SK-N-MC (cell line): Measurements from ENCODE around the gene PRTFDC1.
"Not testable (repeated sequence)": the region's sequence is repeated elsewhere in the genome, so short reads cannot be mapped to it uniquely, and the experiment has no call there.

ENCODE experiments used
- DNase-seq: peaks from one replicate; pipeline ENCODE4 v3.0.0-alpha.2; 2011; ENCODE audit warnings: low read depth, low spot score
- H3K27ac ChIP-seq: fragments of 200-600 bp; sonication (generic); 2 replicates; pipeline ENCODE4 v1.5.1; 2016; ENCODE audit warnings: mixed run types
- H3K36me3 ChIP-seq: fragments of 200-600 bp; sonication (generic); 2 replicates; pipeline ENCODE4 v1.6.1; 2017; ENCODE audit warnings: antibody characterized with exemption, low read length, mixed read lengths; ENCODE audit not compliant: insufficient read depth
- H3K4me3 ChIP-seq: fragments of 200-600 bp; sonication (generic); 2 replicates; pipeline ENCODE4 v1.5.1; 2016
- H3K9ac ChIP-seq: fragments of 200-600 bp; sonication (generic); 2 replicates; pipeline ENCODE4 v1.8.0; 2017; ENCODE audit warnings: mixed run types, mixed read lengths; ENCODE audit not compliant: insufficient read length
- H3K9me3 ChIP-seq: fragments of 200-600 bp; sonication (generic); 2 replicates; pipeline ENCODE4 v1.6.1; 2017; ENCODE audit warnings: low read depth, mild to moderate bottlenecking, antibody characterized with exemption, low read length, moderate library complexity, mixed read lengths
- EZH2 ChIP-seq: fragments of 200-600 bp; sonication (generic); IDR thresholded peaks from one replicate; pipeline ENCODE4 v1.6.1; 2017; ENCODE audit warnings: antibody characterized with exemption
- FOXP2 ChIP-seq: optimal IDR thresholded peaks from 2 replicates; pipeline ENCODE3; 2011; ENCODE audit warnings: mild to moderate bottlenecking, moderate library complexity; ENCODE audit not compliant: insufficient read depth; ENCODE audit errors: extremely low read length, control extremely low read depth
- POLR2AphosphoS5 ChIP-seq: IDR thresholded peaks from 2 replicates; pipeline ENCODE4 v1.6.1; 2012; ENCODE audit warnings: mild to moderate bottlenecking, low read depth, low read length, borderline replicate concordance

PRTFDC1 gene

GRCh38 chr10:24961582-24961981 lies 9.2 kb upstream of the PRTFDC1 start:
- no peak overlapping the region for H3K9ac ChIP-seq
- H3K4me3 ChIP-seq = no peak overlapping the region

DNA sequence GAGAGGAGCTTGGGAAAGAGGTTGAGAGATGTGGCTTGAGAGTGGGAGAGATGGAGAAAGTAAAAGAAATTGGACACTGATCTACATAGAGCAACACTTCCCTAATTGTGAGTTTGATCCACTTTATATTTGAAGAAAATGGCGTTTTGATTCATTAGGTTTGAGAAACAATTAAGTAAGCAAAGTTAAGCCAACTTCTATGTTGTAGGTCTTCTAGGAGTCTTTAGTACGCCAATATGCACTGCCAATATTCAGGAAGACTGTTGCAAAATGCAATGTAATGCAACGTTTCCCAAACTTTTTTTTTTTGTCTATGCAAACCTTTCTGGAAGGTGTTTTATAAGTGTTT lies 7.0 kb upstream of the PRTFDC1 start:
- H3K27ac ChIP-seq = no peak overlapping the region
- TF ChIP-seq EZH2 = no peak
- no peak for TF ChIP-seq POLR2AphosphoS5
- TF ChIP-seq FOXP2 = no peak
- no peak overlapping the region for H3K4me3 ChIP-seq
- no peaks in the 10 kb centered on the region for H3K9me3 ChIP-seq
- H3K9ac ChIP-seq = no peak overlapping the region
- no peaks in the 10 kb centered on the region for H3K36me3 ChIP-seq
- DNase-seq = no peak

More at GRCh38 chr10:24961582-24961981, 9.2 kb upstream of the PRTFDC1 start:
- Histone ChIP-seq H3K9me3 (no peaks in the 10 kb centered on the region), H3K36me3 (no peaks in the 10 kb centered on the region), H3K27ac (no peak overlapping the region)
- TF ChIP-seq FOXP2 (no peak), POLR2AphosphoS5 (no peak), EZH2 (no peak)
- DNase-seq = no peak

DNA sequence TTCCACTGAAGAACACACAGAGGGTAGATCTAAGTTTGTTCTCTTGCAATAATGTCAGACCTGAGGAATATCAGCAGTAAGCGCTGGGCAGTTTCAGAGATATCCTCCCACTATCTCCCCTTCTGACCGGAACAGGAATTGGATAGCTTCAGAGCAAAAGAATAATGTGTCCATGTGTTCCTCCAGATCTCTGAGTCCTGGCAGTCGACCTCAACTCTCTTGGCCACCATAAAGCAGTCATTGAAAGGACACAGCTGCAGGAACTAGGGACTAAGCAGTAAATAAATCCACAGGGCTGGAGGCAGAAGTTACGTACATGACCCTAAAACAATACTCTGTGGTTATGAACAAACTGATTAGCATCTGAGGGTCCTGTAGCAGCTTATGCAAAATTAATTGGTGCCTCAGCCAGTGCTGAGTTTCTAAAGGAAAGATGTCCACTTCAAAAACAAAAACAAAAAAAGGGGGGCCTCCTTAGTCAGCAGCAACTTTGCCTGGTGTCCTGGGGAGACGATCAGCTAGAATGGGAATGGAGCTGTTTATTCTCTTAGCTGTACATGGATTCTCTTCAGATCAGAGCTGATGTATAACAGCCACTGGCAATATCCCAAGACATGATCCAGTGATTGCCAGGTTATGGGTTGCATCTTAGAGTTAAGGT lies 6.4 kb upstream of the PRTFDC1 start:
- DNase-seq = no peak
- no peak overlapping the region for H3K9ac ChIP-seq
- H3K27ac ChIP-seq = no peak overlapping the region
- no peak overlapping the region for H3K4me3 ChIP-seq
- no peaks in the 10 kb centered on the region for H3K36me3 ChIP-seq
- TF ChIP-seq FOXP2 = no peak
- no peak for TF ChIP-seq EZH2
- H3K9me3 ChIP-seq = no peaks in the 10 kb centered on the region

DNA sequence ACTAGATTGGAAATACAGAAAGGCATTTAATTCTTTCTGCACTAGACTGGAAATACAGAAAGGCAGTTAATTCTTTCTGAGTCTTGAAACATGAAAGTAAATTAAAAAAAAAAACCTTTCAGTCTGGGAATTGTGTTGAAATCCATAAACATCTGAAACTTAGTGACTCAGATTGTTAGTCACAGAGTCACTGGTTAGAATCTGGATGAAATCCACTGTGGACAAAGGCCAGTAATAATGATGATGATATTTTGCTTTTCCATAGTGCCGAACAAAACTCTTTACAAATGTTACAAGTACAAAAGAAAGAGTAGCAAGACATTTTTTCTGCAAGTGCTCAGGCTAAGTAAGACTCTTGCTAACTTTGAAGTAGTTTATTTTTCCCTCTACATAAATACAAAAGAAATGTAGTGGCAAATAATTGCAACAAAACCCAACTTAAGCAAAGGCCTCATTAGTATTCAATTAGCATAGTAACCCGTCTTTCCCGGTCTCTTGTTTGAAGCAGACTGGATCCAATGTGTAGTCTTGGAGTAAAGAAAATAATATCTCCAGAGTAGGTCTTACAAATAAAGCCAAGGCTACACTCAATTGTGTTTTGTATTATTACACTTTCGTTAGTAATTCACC lies 5.8 kb upstream of the PRTFDC1 start:
- no peaks in the 10 kb centered on the region for H3K36me3 ChIP-seq
- no peak for DNase-seq
- no peak overlapping the region for H3K4me3 ChIP-seq
- no peaks in the 10 kb centered on the region for H3K9me3 ChIP-seq
- TF ChIP-seq EZH2 = no peak
- no peak for TF ChIP-seq POLR2AphosphoS5
- no peak for TF ChIP-seq FOXP2
- no peak overlapping the region for H3K27ac ChIP-seq
- H3K9ac ChIP-seq = no peak overlapping the region

GRCh38 chr10:24957624-24958051 lies 5.2 kb upstream of the PRTFDC1 start:
- not testable (repeated sequence) for H3K27ac ChIP-seq, H3K9ac ChIP-seq, DNase-seq, H3K9me3 ChIP-seq, H3K36me3 ChIP-seq, H3K4me3 ChIP-seq

GRCh38 chr10:24953675-24954074 lies 1.3 kb upstream of the PRTFDC1 start:
- no peak for DNase-seq
- no peaks in the 10 kb centered on the region for H3K36me3 ChIP-seq
- no peak for TF ChIP-seq POLR2AphosphoS5
- no peak for TF ChIP-seq EZH2
- TF ChIP-seq FOXP2 = no peak
- H3K9ac ChIP-seq = peak overlapping the region; percentile 5
- no peaks in the 10 kb centered on the region for H3K9me3 ChIP-seq
- H3K27ac ChIP-seq = peak overlapping the region; percentile 62; the same call in 1 of the 2 replicates
- no peak overlapping the region for H3K4me3 ChIP-seq

GRCh38 chr10:24952707-24953645 lies 570 bp upstream of the PRTFDC1 start:
- Histone ChIP-seq H3K4me3 (peak overlapping the region; percentile 58), H3K36me3 (no peaks in the 10 kb centered on the region), H3K9ac (peak overlapping the region; percentile 5), H3K27ac (peak overlapping the region; percentile 62; the same call in 1 of the 2 replicates), H3K9me3 (no peaks in the 10 kb centered on the region)
- DNase-seq = no peak
- TF ChIP-seq FOXP2 (no peak), POLR2AphosphoS5 (peak; percentile 37; the same call in 1 of the 2 replicates)

DNA sequence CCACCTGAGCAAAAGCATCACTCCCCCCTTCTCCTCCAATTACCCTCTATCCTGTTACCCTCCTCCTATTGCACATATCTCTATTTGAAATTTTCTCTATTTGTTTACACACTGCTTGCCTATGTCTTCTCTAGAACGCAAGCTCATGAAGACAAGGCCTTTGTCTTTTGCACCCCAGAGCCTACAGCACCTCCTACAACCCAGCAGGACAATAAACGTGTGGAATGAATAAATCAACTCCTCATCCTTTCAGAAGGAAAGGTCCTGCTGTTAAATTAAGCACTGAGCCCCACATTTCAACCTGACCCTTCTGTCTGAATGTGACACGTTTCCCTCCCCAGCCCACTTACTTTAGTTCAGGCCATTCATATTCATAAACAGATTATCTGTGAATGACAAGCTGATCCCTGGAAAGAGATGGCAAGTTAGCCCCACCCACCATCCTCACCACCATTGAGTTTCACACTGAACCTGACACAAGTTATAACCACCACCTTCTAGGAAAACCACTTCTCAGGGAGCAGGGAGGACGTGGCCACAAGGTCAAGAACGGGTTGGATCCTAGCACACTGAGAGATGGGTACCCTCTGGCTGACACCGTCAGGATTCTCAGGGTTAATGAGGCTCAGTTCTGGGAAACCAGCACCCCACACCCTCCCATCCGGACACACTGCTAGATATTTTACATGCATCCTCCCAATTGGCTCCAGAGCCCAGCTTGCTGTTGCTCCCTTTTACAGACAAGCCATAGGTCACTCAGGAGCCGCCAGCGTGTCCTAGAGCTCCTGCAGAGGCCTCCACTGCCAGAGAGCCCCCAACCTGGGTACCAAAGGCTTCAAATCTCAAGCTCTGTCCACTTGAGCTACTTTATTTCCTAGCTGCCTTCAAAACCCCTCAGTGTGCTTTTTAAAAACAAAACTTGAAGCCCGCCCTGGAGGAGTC lies 934 bp downstream of the PRTFDC1 start:
- no peak overlapping the region for H3K9ac ChIP-seq
- no peak overlapping the region for H3K4me3 ChIP-seq
- H3K9me3 ChIP-seq = no peaks in the 10 kb centered on the region
- no peaks in the 10 kb centered on the region for H3K36me3 ChIP-seq
- H3K27ac ChIP-seq = no peak overlapping the region
- no peak for DNase-seq
- TF ChIP-seq POLR2AphosphoS5 = no peak
- no peak for TF ChIP-seq EZH2
- TF ChIP-seq FOXP2 = no peak
